Mononuclear cell (primary cell): ENCODE measurements around the gene HUNK. TPM values are rescaled to one million over a fixed set of nuclear protein-coding genes. Genes with fewer than 3 reads are reported as not detected.
"Not testable (repeated sequence)": the region's sequence is repeated elsewhere in the genome, so short reads cannot be mapped to it uniquely, and the experiment has no call there.

Experiments used
- H3K27me3 ChIP-seq: 2 replicates; pipeline ENCODE4 v1.6.0; 2011; ENCODE audit warnings: low read length, control low read depth; ENCODE audit not compliant: insufficient read depth
- H3K4me1 ChIP-seq: 2 replicates; pipeline ENCODE4 v1.5.1; 2011; ENCODE audit warnings: mild to moderate bottlenecking, low read length, control low read depth; ENCODE audit not compliant: insufficient read depth
- H3K4me3 ChIP-seq: 2 replicates; pipeline ENCODE4 v1.5.1; 2011; ENCODE audit warnings: mild to moderate bottlenecking, low read length, moderate library complexity
- H3K9me3 ChIP-seq: 2 replicates; pipeline ENCODE4 v1.5.1; 2011; ENCODE audit warnings: low read depth, mild to moderate bottlenecking, control low read depth, low read length
- total RNA-seq: library from RNA; depleted of rRNA; stranded (reverse); fragments of >200 nt; gene quantifications from one replicate; pipeline ENCODE4 v1.2.3, GENCODE V29; 2012

HUNK gene
- total RNA-seq, 1 donor, result 0.10 TPM

DNA sequence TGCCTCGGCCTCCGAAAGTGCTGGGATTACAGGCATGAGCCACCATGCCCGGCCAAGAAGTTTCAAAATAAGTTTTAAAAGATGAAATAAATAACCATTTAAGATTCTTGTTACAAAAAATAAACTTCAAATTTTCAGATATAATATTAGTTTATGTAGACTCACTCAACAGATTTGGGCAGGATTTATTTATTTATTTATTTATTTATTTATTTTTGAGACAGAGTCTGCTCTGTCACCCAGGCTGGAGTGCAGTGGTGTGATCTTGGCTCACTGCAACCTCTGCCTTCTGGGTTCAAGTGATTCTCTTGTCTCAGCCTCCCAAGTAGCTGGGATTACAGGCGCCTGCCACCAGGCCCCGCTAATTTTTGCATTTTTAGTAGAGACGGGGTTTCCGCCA is 15.2 kb upstream of the HUNK start:
- H3K27me3 ChIP-seq, H3K4me3 ChIP-seq, H3K9me3 ChIP-seq, H3K4me1 ChIP-seq: not testable (repeated sequence)

DNA sequence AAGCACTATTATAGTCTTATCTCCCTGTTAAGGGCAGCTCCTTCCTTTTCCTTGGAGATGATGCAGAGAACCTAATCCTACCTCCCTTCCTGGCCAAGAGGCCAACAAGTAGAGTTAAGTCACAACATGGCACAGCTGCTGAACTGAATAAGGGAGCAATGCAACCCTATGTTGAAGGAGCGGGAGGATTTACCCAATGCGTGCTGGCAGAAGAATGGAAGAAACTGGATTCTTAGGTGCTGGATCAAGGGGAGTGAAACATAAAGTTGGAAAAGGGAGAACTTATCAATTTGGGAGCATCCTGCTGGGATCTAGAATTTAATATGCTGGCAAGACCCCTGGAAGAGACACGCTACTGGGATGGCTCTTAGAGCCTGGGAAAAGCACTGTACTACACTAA is 12.0 kb upstream of the HUNK start:
- Histone ChIP-seq H3K4me3 (no peak overlapping the region), H3K27me3 (no peaks in the 10 kb centered on the region), H3K4me1 (no peaks in the 10 kb centered on the region), H3K9me3 (no peaks in the 10 kb centered on the region)

DNA sequence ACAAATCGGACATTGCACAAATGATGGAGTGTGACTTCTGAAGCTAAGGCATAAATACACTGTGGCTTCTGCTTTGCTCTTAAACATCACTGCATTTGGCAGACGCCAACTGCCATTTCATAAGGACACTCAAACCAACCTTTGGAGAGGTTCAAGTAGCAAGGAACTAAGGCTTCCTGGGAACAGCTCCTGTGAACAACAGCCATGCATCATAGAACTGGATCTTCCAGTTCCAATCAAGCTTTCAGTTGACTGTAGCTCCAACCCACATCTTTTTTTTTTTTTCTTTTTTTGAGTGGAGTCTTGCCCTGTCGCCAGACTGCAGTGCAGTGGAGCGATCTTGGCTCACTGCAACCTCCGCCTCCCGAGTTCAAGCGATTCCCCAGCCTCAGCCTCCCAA is 10.7 kb upstream of the HUNK start:
- Histone ChIP-seq H3K4me1 (no peaks in the 10 kb centered on the region), H3K27me3 (no peaks in the 10 kb centered on the region), H3K9me3 (no peaks in the 10 kb centered on the region), H3K4me3 (no peak overlapping the region)

DNA sequence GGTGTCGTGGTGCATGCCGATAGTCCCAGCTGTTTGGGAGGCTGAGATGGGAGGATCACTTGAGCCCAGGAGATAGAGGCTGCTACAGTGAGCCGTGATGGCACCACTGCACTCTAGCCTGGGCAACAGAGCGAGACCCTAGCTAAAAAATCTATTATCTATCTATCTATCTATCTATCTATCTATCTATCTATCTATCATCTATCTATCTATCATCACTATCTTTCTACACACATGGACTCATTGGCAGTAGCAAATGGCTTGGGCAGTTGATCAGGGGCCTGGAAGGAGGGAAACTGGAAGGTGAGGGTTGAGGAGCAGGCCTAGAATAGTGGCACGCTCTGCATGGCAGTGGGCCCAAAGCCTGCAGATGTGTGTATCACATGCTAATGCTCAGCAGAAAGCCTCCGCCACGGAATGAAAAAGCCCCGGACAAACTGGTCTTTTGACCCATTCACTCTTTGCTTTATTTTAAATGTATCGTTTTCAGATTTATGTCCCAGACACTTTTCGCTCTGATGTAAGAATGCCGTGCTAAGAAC is 7.3 kb upstream of the HUNK start:
- Histone ChIP-seq H3K4me1 (no peaks in the 10 kb centered on the region), H3K4me3 (no peak overlapping the region), H3K9me3 (no peaks in the 10 kb centered on the region), H3K27me3 (peaks cover 14% of the 10 kb centered on the region)

DNA sequence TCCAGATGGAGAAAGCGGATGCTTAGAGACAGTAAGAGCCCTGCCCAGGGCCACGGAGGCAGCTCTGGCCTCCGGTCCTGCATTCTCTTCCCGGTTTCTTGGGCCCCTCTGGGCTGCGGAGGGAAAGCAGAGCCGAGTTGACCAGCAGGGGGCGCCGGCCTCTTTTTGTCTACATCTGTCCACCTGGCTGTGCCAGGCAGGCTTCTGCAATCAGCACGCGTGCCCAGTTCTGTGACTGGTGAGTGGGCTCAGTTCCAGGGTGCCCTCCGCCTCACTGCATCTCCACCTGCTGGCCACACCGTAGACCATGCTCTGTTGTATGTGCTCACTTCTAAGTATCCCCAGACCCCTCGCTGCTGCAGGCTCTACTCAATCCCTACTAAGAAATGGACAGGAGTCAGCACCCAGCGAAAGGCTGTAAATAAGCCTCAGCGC is 6.7 kb upstream of the HUNK start:
- no peaks in the 10 kb centered on the region for H3K4me1 ChIP-seq
- no peaks in the 10 kb centered on the region for H3K9me3 ChIP-seq
- no peak overlapping the region for H3K4me3 ChIP-seq
- H3K27me3 ChIP-seq, result peaks cover 19% of the 10 kb centered on the region

DNA sequence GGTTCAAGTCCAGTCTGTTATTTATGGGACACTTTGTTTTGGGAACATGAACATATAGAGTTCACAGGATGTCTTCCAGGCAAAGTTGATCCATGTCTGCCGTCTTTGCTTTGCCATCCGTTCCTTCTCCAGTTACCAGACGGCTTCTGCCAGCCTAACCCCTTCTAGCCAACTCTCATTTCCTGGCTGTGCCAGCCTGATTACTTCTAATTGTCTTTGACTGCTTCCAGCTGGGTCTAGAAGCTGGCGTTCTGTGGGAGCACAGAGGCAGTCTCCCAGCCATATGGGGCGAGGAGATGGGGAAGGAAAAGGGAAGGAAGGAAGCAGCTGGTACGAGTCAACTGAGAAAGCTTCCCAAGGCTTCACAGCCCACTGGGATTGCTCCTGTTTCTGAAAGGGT is 3.1 kb upstream of the HUNK start:
- peaks cover 9% of the 10 kb centered on the region for H3K4me1 ChIP-seq
- peaks cover 38% of the 10 kb centered on the region for H3K27me3 ChIP-seq
- H3K9me3 ChIP-seq, result no peaks in the 10 kb centered on the region
- H3K4me3 ChIP-seq, result no peak overlapping the region

DNA sequence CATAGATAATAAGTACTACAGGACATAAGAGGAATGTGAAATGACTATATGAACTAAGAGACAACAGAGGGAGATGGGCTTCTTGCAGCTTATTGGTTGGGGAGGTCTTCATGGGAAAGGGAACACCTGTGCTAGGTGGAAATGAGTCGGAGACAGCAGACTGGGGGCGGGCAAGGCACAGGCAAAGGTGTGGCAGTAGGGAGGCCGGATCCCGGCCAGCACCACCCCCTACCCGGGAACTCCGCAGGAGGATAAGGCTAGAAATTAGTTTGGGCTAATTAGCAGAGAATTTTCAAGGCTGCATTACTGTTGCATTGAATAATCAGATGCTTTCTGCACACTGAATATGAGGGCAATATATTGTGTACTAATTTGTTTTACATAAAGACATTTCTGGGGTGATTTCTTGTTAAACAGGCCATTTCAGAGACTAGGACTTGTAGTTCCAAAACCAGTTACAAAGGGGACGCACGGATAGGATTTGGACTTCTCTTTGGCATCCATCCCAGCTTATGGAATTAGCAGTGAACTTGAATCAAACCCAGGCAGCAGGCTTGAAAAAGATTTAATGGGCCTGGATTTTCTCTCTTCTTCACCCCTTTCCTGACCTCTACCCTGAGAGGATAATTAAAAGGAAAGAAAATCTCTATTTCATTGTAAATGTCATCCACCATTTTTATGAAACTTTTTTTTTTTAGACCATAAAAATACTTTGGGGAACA is 2.2 kb upstream of the HUNK start:
- peaks cover 39% of the 10 kb centered on the region for H3K27me3 ChIP-seq
- peaks cover 9% of the 10 kb centered on the region for H3K4me1 ChIP-seq
- no peaks in the 10 kb centered on the region for H3K9me3 ChIP-seq
- no peak overlapping the region for H3K4me3 ChIP-seq

DNA sequence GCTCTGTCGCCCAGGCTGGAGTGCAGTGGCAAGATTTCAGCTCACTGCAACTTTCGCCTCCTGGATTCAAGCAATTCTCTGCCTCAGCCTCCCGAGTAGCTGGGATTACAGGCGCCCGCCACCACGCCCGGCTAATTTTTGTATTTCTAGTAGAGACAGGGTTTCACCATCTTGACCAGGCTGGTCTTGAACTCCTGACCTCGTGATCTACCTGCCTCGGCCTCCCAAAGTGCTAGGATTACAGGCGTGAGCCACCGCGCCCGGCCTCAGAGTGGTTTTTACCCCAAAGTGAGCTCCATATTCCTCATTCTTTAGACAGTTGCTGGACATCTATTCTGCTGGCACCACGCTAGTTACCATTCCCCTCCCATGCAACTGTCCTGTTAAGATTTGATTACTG is 1.4 kb upstream of the HUNK start:
- H3K9me3 ChIP-seq, H3K4me1 ChIP-seq, H3K4me3 ChIP-seq: not testable (repeated sequence)
- H3K27me3 ChIP-seq, result peaks cover 39% of the 10 kb centered on the region

DNA sequence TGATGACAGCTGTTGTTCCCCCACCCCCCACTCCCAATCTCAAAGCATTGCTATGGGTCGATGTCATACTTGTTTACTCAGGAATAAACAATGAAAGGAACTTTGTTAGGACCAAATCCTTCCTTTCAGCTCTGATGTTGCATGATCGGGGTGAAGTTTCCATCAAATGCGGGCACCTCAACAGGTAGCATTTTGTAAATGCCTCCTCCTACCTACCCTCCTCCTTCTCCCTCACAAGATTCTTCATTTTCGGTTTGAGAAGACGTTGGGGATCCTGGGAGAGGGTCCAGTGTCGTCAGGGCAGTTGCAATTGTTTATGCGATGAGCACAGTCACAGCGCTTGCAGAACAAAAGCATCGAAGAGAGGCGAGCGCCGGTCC is 758 bp upstream of the HUNK start:
- H3K4me3 ChIP-seq, result no peak overlapping the region
- peaks cover 39% of the 10 kb centered on the region for H3K27me3 ChIP-seq
- H3K4me1 ChIP-seq, result peaks cover 9% of the 10 kb centered on the region
- no peaks in the 10 kb centered on the region for H3K9me3 ChIP-seq

DNA sequence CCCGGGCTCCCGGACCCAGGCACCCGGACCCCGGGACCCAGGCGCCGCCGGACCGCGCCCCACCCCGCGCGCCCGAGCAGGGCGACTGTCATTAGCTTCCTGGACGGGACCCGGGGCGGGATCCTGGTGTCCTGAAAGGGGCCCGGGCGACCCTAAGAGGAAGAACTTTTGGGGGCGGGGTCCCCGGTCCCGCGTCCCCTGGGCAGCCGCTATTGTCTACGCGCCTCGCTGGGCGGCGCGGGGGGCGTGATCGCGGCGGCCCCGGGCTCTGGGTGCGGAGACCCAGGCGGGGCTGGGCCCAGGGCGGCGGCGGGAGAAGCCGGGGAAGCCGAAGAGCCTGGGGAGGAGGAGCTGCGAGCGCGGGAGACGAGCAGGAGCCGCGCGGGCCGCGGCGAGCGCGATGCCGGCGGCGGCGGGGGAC is 465 bp downstream of the HUNK start:
- Histone ChIP-seq H3K4me1 (peaks cover 9% of the 10 kb centered on the region), H3K27me3 (peaks cover 39% of the 10 kb centered on the region), H3K9me3 (no peaks in the 10 kb centered on the region), H3K4me3 (peak overlapping the region; percentile 12)

DNA sequence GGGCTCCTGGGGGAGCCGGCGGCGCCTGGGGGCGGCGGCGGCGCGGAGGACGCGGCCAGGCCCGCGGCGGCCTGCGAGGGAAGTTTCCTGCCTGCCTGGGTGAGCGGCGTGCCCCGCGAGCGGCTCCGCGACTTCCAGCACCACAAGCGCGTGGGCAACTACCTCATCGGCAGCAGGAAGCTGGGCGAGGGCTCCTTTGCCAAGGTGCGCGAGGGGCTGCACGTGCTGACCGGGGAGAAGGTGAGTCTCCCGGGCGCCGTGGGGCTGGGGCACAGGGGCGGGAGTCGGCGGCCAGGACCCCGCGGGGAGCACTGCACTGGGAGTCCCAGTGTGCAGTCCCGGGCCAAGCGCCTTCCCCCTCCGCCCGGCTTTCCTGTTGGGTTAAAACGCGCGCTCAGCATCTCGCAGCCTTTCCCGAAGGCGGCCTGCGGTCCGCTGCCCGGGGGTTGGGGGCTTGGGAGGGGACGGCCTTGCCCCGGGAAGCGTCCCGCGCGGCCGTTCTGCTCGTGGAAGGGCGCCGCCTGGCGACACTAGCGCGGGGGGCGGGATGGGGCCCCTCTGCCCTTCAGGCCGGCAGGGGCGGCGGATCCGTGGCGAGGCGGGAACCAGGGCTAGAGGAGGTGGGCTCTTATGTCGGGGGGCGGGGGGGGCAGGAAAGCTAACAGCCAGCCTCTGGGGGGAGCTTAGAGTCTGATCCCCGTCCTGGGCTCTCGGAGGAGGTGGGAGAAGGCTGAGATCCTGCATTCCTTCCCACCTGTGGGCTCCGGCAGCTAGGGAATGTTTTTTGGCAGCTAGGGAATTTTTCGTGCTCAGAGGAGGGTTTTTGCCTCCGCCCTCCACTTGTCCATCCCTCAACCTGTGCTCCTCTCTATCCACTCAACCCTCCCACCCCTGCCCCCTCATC is 1.1 kb downstream of the HUNK start:
- no peak overlapping the region for H3K4me3 ChIP-seq
- H3K27me3 ChIP-seq, result peaks cover 39% of the 10 kb centered on the region
- H3K9me3 ChIP-seq, result no peaks in the 10 kb centered on the region
- peaks cover 9% of the 10 kb centered on the region for H3K4me1 ChIP-seq

DNA sequence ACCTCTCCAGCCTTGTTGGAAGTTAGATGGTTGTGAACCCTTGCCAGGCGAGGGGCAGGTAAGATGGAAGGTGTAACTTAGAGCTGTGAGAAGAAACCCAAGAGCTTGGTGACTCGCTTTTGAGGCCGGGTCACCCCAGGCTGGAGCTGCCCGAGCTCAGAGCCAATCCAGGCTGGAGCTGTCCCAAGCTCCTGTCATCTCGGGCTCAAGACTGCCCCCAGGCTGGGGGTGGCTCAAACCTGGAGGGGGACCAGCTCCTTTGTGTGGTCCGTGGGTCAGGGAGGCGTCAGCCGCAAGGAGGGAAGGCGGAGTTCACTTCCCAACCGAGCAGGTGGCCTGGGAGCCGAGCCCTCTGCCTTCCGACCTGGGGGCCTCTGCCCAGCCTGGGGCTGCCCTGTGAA is 2.0 kb downstream of the HUNK start:
- Histone ChIP-seq H3K9me3 (no peaks in the 10 kb centered on the region), H3K4me3 (no peak overlapping the region), H3K4me1 (peaks cover 9% of the 10 kb centered on the region), H3K27me3 (peaks cover 32% of the 10 kb centered on the region)

DNA sequence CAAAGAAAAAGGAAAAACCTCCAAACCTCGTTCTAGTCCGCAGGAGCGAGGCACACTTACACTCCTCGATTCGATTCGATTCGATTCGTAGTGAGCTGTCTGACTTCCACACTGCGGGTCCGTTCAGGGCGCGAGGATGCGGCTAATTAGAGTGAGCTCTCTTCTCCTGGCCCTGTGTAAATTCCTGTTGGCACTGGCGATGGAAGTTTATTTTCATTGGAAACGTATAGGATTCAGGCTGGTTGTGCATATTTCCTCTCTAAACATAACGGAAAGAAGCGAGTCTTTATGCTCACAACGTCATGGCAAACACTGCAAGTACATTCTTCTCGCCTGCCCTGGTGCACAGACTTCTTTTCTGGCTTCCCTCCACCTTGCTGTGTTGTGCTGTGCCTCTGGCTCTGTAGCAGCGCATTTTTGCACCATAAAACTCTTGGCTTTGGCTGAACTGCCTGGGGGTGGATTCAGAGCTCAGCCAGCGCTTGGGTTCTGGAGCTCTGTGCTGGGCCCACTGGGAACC is 2.7 kb downstream of the HUNK start:
- H3K4me3 ChIP-seq, result no peak overlapping the region
- peaks cover 25% of the 10 kb centered on the region for H3K27me3 ChIP-seq
- H3K9me3 ChIP-seq, result no peaks in the 10 kb centered on the region
- H3K4me1 ChIP-seq, result peaks cover 9% of the 10 kb centered on the region

DNA sequence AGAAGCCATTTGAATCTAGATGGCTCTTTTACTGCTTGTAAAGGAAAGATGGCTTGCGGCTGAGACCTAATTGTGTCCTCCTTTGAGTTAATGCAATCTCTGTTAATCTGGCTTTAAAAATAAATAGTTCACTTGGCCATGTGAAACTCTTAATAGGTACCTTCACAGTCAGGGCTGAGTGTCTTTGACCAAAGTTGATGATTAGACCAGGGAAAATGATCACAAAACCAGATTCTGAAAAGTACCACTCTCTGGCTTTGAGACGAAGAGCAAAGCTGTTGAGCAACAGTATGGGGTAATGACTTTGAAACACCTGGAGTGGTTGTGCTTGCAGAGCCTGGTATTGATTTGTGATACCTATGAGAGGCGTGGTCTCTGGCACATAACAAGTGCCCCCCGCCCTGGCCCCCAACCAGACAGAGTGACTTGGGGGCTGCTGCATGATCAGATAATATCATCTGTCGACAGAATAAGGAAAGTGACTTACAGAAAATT is 4.7 kb downstream of the HUNK start:
- H3K27me3 ChIP-seq, result peaks cover 8% of the 10 kb centered on the region
- H3K4me1 ChIP-seq, result peaks cover 4% of the 10 kb centered on the region
- H3K9me3 ChIP-seq, result no peaks in the 10 kb centered on the region
- no peak overlapping the region for H3K4me3 ChIP-seq

DNA sequence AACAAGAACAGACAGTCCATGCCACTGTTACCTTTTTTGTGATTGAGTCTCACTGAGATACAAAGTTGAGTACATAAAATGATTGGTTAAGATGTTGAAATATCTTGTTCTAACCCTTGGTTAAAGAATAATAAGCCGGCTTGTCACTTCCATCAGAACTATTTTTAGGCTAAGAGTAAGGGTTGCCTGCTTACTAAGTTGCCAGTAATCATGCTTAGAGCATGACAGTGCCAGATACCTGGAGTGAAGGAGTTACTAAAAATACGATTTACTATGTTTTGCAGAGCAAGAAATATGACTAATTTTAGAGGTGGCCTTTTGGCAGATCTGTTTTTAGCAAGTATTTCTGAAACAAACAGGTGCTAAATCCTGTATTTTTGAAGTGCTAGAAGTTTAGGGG is 6.0 kb downstream of the HUNK start:
- H3K4me1 ChIP-seq, result no peaks in the 10 kb centered on the region
- H3K27me3 ChIP-seq, result peaks cover 5% of the 10 kb centered on the region
- no peaks in the 10 kb centered on the region for H3K9me3 ChIP-seq
- H3K4me3 ChIP-seq, result no peak overlapping the region
